22Rv1 (cell line): ENCODE results near the gene RABGAP1L.
"Not testable (repeated sequence)": the region's sequence is repeated elsewhere in the genome, so short reads cannot be mapped to it uniquely, and the experiment has no call there.

Experiments used
- H3K27ac ChIP-seq: fragments of 450-650 bp; 2 replicates; pipeline ENCODE4 v1.5.1; 2017
- ZFX ChIP-seq: fragments of 450-650 bp; IDR thresholded peaks from 2 replicates; pipeline ENCODE4 v1.6.1; 2017; ENCODE audit warnings: antibody characterized with exemption, borderline replicate concordance
- TF ChIP-seq, protein P1 (sequence below): fragments of 450-650 bp; IDR thresholded peaks from 2 replicates; pipeline ENCODE4 v1.5.1; 2017; ENCODE audit warnings: mild to moderate bottlenecking

RABGAP1L gene

GRCh38 chr1:174239541-174239940, 80.2 kb downstream of the RABGAP1L start:
- peak overlapping the region; percentile 76 for H3K27ac ChIP-seq
- no peak for TF ChIP-seq ZFX
- TF ChIP-seq, protein P1, sequence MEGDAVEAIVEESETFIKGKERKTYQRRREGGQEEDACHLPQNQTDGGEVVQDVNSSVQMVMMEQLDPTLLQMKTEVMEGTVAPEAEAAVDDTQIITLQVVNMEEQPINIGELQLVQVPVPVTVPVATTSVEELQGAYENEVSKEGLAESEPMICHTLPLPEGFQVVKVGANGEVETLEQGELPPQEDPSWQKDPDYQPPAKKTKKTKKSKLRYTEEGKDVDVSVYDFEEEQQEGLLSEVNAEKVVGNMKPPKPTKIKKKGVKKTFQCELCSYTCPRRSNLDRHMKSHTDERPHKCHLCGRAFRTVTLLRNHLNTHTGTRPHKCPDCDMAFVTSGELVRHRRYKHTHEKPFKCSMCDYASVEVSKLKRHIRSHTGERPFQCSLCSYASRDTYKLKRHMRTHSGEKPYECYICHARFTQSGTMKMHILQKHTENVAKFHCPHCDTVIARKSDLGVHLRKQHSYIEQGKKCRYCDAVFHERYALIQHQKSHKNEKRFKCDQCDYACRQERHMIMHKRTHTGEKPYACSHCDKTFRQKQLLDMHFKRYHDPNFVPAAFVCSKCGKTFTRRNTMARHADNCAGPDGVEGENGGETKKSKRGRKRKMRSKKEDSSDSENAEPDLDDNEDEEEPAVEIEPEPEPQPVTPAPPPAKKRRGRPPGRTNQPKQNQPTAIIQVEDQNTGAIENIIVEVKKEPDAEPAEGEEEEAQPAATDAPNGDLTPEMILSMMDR: no peak

- H3K27ac ChIP-seq: no peak overlapping the region
- TF ChIP-seq, protein P1: no peak
- TF ChIP-seq ZFX: no peak
Measured at GRCh38 chr1:174242856-174243255, 83.5 kb downstream of the RABGAP1L start.

DNA sequence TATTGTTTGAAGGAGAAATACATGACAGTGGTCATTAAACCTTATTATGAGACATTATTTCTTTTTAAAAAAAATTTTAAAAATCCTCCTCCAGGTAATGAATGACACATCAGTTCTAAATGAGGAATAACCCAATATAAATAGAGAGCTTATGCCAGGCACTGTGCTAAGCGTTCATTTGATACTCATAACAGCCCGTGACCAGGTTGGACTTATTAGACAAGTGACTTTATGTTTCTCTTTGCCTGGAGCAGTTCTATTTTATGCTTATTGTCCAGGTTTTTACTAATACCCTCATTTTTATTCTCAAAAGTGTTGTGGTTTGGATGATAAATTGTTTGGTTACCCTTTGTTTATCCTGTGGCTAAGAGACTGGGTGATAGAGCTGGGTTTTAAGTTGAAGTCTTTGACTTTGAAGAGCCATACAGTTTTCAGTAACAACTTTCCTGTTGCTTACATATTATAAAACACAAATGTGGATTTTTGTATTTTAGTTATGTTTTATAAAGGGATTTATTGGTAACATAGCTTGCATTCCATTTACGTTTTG, 84.2 kb downstream of the RABGAP1L start:
- no peak overlapping the region for H3K27ac ChIP-seq
- TF ChIP-seq, protein P1: no peak
- TF ChIP-seq ZFX: no peak

GRCh38 chr1:174244017-174244416, 84.7 kb downstream of the RABGAP1L start:
- no peak overlapping the region for H3K27ac ChIP-seq
- TF ChIP-seq, protein P1: no peak
- no peak for TF ChIP-seq ZFX

- no peak for TF ChIP-seq ZFX
- TF ChIP-seq, protein P1: no peak
- H3K27ac ChIP-seq: no peak overlapping the region
Measured at GRCh38 chr1:174247472-174247871, 88.2 kb downstream of the RABGAP1L start.

DNA sequence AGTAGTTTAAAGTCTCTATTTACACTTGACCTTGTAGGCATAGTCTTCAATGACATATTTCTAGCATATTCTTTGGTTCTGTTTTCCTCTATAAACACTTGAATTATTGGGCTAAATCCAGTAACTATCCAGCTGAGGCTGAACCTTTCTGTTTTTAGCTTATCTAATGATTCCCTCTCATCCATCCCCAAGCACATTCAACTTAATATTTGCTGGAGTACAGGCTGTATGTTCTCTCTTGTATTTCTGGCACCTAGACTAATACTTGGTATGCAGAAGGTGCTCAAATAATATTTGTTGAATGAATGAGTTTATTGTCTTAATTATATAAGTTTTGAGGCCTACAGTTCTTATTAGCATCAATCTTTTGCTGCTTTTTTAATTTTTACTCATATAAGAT, 88.7 kb downstream of the RABGAP1L start:
- no peak overlapping the region for H3K27ac ChIP-seq
- no peak for TF ChIP-seq ZFX
- TF ChIP-seq, protein P1: no peak

DNA sequence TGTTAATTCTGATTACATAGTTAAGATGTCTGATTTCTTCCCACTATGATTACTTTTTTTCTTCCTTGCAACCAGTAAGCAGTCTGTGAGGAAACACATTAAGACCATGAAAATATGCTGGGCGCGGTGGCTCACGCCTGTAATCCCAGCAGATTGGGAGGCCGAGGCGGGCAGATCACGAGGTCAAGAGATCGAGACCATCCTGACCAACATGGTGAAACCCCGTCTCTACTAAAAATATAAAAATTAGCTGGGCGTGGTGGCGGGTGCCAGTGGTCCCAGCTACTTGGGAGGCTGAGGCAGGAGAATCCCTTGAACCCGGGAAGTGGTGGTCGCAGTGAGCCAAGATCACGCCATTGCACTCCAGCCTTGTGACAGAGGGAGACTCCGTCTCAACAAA, 97.1 kb downstream of the RABGAP1L start:
- H3K27ac ChIP-seq: not testable (repeated sequence)

DNA sequence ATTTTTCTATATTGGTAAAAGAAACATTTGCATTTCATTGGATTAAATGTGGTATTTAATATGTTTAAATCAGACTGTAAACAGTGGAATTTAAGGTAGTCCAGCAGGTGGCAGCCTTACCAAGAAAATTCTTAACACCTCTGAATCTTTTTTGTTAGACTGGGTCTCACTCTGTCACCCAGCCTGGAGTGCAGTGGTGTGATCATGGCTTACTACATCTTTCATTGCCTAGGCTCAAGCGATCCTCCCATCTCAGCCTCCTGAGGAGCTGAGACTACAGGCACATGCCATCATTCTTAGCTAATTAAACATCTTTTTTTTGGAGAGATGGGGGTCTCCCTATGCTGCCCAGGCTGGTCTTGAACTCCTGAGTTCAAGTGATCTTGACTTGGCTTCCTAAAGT, 98.8 kb downstream of the RABGAP1L start:
- H3K27ac ChIP-seq: no peak overlapping the region
- no peak for TF ChIP-seq ZFX
- TF ChIP-seq, protein P1: peak; percentile 88
